Measurements from ENCODE around the gene LRRC8D. TPM values are rescaled to one million over a fixed set of nuclear protein-coding genes. Genes with fewer than 3 reads are reported as not detected.
"Not testable (repeated sequence)": the region's sequence is repeated elsewhere in the genome, so short reads cannot be mapped to it uniquely, and the experiment has no call there.

The LRRC8D gene
- polyA plus RNA-seq, 3 donors, result 34.8 to 40.2 (median 37.2) TPM

DNA sequence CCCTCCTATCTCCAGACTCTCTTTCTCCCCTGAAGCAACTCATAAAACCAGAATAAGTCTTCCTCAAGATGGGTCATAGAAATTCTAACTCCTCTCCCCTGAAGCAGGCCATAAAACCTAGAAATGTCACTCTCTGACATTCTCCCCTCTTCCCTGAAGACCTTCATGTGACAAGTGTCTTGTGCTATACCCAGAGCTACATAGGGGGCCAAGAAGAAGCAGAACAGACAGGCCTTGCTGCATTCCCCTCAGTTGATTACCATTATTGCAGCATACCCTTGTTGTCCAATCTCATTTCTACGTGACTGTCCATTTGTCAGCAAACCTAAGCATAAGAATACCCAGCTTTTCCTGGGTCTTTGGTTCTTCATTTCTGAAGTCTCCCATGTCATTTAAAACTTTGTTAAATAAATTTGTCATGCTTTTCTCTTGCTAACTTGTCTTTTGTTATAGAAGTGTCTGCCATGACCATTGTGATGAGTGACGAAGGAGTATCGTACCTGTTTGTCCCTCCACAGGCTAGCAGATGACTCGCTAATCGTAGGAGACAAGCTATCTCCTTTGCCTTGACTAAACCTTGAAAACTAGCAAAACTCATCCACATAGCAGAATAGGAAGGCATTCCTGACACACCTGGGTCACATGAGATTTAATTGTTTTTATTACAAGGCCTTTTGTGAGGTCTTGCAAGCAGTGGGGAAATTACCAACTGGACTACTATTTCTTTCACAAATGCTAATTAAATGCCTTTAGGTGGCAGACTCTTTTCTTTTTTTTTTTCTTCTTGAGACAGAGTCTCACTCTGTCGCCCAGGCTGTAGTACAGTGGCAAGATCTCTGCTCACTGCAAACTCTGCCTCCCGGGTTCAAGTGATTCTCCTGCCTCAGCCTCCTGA, 134.7 kb downstream of the LRRC8D start:
- no peak for DNase-seq (ENCODE audit: extremely low read depth in 1 of 11, low read depth in 9 of 11, low spot score in 4 of 11)

DNA sequence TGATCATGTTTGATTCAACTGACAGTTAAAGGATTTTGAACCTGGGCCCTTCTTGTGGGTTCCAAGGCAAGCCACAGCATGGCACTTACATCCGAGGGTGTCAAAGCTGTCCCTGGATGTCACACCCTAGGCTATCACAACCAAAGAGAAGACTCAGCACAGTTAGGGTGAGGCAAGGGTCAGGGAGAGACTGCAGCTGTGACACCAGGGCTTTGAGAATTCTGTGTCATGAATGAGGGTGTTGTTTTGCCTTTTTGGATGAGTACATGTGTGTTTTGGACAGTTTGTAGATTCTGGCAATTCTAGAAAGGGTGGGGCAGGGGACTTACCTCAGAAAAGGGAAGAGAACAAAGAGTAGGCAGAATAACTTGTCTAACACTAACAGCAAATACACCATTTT, 136.3 kb downstream of the LRRC8D start:
- DNase-seq (ENCODE audit: extremely low read depth in 1 of 11, low read depth in 9 of 11, low spot score in 4 of 11), result no peak

DNA sequence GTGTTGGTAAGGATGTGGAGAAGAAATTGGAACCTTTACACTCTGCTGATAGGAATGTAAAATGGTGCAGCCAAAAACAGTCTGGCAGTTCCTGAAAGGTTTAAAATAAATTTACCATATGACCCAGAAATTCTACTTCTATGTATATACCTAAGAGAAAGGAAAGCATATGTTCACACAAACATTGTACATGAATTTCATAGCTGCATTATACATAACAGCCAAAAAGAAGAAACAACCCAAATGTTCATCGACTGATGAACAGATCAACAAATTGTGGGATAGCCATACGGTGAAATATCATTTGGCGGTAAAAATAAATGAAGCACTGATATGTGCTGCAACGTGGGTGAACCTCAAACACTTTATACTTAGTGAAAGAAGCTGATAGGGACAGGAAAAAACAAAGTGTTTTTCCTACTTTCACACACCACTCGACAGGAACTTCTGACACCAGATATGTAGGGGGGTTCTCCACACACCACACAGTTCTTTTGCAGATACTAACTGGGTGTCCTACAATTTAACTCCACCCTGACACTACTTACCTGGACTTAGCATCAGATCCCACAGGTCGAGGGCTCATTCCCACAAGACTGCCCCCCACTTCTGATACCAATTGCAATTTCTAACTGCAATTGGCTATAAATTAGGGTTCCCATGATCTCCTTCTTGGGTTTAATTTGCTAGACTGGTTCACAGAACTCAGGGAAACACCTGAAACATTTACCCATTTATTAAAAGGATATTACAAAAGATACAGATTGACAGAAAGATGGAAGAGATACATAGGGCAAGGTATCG, 138.2 kb downstream of the LRRC8D start:
- no peak for DNase-seq (ENCODE audit: extremely low read depth in 1 of 11, low read depth in 9 of 11, low spot score in 4 of 11)

DNA sequence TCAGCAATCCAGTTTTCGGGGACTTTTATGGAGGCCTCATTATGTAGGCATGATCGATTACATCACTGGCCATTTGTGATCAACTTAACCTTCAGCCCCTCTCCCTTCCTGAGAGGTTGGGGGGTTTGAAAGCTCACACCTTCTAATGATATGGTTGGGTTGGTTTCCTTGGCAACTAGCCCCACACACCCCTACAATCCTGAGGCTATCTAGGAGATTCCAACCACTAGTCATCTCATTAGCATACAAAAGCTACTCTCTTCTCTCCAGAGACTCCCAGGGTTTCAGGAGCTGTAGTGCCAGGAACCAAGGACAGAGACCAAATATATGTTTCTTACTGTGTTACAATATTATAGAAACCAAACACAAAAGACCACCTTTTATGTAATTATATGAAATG, 138.9 kb downstream of the LRRC8D start:
- DNase-seq (ENCODE audit: extremely low read depth in 1 of 11, low read depth in 9 of 11, low spot score in 4 of 11), result no peak

DNA sequence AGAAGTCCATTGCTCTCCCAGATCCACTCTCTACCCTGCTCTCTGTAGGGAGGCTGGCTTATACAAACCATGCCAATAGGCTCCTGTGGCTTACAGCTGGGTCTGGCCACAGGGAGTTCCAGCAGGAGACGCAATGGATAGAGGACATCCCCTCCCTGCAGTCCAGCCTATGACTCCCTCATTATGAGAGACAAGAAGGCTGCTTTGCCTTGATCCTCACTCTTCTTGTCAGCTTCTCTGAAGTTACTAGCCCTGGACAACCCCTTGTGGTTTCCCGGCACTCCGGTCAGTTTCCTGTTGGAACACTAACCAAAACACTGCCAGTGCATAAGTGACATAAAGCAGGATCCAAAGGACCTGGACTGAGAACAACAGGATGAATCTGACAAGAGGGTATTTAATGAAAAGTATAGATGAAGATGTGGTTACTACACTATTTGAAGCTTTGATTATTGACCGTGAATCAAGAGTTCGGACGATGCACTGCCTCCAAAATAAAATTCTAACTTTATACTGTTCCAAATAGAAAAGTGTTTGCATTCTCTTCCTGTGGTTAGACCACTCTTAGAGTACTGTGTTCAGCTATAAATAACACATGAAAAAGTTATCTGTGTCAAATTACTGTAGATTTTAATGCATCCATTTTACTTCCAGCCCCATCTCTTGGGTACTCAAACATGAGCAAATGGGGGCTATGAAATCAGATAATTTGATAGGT, 141.4 kb downstream of the LRRC8D start:
- no peak for DNase-seq (ENCODE audit: extremely low read depth in 1 of 11, low read depth in 9 of 11, low spot score in 4 of 11)

DNA sequence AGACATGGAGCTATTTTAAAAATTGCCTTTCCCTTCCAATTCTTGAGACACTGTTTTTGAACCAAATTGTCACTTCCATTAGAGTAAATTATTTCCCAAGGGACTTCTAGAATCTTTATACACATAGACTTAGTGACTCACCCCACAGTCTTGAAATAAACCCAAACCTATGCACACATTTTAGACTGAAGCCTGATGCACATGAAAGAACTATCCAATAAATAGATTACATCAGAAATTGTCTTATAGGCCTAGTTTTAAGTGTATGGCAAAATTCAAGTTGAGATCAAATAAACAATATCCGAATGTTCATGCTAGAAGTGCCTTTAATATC, 141.9 kb downstream of the LRRC8D start:
- DNase-seq (ENCODE audit: extremely low read depth in 1 of 11, low read depth in 9 of 11, low spot score in 4 of 11), result no peak

DNA sequence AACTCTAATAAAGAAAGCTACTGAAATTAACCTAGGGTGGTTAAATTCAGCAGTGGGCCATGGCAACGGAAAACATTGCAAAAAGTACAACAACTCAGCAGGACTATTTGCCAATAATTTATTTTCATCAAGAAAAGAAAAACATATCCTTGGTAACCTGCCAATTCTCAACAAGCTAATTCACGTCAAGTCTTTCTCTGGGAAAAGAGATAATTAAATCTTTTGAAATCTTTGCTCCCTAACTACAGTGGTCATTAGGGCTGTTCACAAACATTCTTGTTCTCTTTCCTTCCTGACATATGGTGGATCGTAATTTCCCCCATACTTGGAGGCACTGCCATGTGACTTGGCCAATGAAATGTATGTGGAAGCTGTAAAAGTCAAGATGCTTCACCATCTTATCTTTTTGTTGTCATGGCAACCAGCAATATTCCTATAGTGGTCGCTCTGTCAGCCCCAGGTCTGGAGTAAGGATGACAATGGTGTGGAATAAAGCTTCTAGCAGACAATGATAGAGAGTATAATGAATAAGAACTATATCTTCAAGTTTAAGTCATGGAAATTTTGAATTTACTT, 144.4 kb downstream of the LRRC8D start:
- no peak for DNase-seq (ENCODE audit: extremely low read depth in 1 of 11, low read depth in 9 of 11, low spot score in 4 of 11)

DNA sequence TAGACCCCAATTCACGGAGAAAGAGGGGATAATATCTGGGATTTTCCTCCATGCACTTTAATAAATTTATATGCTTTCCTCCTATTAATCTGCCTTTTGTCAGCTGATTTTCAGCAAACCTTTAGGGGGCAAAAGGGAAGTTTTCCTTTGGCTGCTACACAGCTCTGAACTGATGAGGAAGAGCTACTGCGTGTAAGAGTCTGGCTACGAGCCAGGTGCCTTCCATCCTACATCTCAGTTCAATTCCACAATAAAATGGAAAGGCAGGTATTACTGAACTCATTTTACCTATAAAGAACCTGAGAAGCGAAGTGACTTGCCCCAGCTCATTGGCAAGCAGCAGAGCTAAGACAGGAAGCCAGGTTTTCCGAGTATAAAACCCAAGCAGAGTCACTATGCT, 145.8 kb downstream of the LRRC8D start:
- DNase-seq (ENCODE audit: extremely low read depth in 1 of 11, low read depth in 9 of 11, low spot score in 4 of 11), result no peak

DNA sequence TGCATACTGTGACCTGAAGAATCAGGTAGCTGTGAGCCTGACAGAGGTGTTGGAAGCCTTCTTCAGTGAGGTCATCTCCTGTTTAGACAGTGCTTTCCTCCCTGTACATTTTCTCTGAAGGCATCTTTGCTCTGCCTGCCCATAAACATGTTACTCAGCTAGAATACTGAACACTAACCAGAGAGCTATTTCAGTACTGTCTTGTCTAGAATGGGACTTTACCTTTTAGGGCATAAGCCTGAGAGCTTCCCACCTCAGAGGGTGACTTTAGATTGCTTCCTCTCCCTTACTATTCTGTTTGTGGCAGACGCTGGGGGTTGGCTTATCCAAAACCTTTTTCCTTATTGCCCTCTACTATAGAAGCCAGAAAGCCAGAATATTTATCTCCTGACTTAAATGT, 150.8 kb downstream of the LRRC8D start:
- no peak for DNase-seq (ENCODE audit: extremely low read depth in 1 of 11, low read depth in 9 of 11, low spot score in 4 of 11)

DNA sequence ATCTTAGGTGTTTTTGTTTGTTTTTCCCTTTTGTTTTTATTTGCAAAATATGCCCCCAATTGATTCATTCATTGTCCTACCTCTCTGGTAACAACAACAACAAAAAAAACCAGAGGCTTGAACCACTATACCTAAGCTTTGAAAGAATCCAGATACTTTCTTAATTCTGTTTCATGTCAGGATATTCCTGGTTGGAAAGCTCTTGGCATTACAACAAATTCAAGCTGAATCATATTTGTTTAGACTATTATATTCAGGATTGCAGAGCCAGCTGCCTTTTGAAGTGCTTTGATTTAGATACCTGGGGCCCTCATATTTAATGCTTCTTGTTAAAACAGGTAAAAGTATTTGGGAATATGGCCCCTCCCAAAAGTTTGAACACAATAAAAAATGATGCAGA, 151.2 kb downstream of the LRRC8D start:
- DNase-seq (ENCODE audit: extremely low read depth in 1 of 11, low read depth in 9 of 11, low spot score in 4 of 11), result no peak

DNA sequence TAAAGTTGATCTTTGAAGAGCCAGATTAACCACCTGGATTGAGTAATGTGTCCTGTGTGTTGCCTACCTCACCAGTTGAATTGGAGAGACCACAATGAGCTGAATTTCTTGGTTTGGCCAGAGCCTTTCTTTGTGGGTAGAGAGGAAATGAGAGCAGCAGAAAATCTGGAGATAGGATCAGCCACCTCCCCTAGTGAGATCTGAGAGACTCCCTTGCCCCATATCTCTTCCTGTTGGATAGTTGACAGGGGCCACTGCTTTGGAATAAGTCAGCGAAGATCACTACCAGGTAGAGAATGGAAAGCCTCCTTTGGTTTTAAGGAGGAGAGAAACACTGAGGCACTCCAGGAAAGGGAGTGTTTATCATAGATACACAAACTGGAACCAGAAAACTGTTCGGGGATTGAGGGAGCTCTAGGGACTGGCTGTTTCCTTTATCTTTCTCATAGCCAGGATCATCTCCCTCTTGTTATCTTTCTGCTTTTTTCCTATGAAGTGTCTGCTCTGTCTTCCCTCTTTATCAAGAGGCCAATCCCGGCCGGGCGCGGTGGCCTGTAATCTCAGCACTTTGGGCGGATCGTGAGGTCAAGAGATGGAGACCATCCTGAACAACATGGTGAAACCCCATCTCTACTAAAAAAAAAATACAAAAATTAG, 152.8 kb downstream of the LRRC8D start:
- no peak for DNase-seq (ENCODE audit: extremely low read depth in 1 of 11, low read depth in 9 of 11, low spot score in 4 of 11)

DNA sequence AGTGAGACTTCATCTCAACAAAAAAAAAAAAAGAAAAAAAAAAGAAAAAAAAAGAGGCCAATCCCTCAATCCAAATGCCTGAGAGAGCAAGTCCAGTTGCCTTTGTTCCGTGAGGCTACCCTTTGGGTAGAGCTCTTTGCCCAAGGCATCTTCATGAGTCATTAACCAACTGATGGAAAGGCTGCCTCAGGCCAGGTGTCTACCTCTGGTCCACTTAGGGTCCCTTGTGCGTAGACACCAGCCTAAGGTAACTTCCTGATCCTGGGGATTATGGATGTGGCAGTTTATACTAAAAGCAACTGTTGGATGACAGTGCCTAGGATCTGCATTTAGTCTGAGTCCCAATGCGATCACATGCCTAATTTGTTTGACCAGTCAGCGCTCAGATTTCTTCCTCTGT, 153.4 kb downstream of the LRRC8D start:
- no peak for DNase-seq (ENCODE audit: extremely low read depth in 1 of 11, low read depth in 9 of 11, low spot score in 4 of 11)

DNA sequence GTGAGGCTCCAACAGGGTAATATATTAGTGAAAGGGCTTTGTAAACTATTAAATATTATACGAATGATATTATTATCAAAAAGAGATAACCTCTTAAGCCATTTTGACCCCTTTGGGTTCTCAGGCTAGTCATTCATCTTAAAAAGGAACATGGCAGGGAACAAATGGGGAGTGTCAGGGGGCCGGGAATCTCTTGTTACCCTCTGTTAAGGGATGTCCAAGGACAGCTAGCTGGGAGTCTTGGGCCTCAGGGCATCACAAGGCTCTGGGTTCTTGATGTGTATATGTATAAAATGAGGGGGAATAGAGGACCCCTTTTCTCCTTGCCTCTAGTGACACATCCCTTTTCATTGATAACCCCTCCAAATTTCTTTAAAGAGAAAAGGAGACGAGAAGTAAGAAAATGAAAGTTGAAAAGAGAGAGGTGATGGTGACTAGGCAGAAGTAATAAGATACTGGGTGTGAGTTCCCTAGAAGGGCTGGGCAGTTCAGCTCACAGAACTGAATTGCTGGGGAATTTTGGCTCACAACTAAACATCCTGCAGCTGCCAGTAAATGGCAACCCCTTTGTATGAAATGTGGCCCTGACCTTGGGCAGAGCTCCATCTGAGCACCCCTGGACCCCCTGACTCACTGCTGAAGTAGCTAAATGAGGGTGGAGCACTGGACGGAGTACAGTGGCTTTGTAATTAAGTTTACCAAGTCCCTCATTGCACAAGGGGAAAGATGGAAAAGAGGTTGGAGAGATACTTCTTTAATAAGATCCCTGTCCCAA, 154.1 kb downstream of the LRRC8D start:
- DNase-seq (ENCODE audit: extremely low read depth in 1 of 11, low read depth in 9 of 11, low spot score in 4 of 11), result no peak

DNA sequence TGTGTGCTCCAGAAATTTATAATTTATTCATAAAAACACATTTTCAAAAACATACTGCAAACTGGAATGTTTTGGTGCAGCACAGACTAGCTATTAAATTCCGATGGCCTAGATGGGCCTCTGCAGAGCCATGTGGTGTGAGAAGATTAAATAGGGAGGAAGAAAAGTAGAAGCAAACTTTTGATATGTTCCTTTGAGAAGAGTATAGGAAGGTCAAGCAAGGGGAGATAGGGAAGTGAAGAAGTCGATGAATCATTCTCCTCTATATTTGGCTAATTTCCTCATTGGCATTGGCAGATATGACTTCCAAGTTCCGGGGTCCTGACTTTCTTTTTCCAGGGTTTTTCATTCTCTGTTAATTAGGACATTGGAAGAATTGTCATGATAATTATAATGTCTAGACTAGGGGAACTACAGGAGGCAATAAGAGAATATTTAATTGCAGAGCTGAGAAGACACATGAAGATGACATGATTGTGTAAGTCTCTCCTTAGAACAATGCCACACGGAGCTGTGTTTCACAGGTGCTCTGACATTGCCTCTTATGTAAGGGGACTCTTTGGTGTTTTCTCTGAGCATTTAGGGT, 154.8 kb downstream of the LRRC8D start:
- DNase-seq (ENCODE audit: extremely low read depth in 1 of 11, low read depth in 9 of 11, low spot score in 4 of 11), result no peak

DNA sequence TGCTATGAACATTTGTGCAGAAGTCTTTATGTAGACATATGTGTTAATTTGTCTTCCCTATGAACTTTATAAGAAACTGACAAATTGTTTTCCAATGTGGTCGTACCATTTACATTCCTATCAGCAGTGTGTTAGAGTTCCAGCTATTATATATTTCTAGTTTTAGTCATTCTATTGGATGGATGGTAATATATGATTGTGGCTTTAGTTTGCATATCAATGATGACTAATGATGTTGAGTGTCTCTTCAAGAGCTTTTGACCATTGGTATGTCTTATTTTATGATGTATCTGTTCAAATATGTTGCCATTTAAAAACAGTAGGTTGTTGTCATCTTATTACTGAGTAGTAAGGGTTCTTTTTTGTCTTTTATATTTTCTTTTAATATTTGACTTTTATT, 157.9 kb downstream of the LRRC8D start:
- DNase-seq (ENCODE audit: extremely low read depth in 1 of 11, low read depth in 9 of 11, low spot score in 4 of 11), result no peak

DNA sequence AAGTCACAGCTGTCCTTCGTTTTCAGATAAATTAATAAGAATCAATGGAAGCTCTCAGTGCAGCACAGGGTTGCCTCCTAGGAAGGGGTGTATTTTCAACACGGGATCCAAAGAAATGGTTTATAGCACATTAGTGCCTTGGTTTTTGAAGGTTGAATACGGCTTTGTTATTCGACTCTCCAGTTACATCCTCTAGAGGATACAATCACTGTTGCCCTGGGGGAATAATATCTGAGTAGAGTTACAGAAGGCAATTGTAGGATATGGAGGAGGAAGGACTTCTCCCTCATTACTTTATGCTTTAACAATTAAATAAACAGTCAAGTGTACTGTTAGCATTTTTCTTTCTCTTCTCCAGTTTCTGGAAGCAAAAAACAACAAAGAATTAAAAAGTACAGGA, 159.8 kb downstream of the LRRC8D start:
- no peak for DNase-seq (ENCODE audit: extremely low read depth in 1 of 11, low read depth in 9 of 11, low spot score in 4 of 11)

DNA sequence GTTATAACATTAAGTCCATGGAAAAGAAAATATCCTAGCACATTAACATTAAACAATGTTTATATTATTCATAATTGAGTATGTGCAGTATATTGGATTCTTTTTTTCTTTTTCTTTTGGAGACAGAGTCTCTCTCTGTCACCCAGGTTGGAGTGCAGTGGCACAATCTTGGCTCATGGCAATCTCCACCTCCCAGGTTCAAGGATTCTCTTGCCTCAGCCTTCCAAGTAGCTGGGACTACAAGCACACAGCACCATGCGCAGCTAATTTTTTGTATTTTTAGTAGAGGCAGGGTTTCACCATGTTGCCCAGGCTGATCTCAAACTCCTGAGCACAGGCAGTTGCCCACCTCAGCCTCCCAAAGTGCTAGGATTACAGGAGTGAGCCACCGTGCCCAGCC, 162.0 kb downstream of the LRRC8D start:
- not testable (repeated sequence) for DNase-seq (ENCODE audit: extremely low read depth in 1 of 11, low read depth in 9 of 11, low spot score in 4 of 11)

DNA sequence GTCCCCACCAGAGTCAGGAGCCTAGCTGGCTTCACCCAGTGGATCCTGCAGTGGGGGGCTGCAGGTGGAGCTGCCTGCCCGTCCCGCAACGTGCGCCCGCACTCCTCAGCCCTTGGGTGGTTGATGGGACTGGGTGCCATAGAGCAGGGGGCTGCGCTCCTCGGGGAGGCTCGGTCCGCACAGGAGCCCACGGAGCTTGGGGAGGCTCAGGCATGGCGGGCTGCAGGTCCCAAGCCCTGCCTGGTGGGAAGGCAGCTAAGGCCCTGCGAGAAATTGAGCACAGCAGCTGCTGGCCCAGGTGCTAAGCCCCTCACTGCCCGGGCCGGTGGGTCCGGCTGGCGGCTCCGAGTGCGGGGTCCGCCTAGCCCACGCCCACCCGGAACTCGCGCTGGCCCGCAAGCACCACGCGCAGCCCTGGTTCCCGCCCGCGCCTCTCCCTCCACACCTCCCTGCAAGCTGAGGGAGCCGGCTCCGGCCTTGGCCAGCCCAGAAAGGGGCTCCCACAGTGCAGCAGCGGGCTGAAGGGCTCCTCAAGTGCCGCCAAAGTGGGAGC, 163.8 kb downstream of the LRRC8D start:
- DNase-seq (ENCODE audit: extremely low read depth in 1 of 11, low read depth in 9 of 11, low spot score in 4 of 11), result not testable (repeated sequence)
